ENCODE measurements around the gene AOAH.

DNA sequence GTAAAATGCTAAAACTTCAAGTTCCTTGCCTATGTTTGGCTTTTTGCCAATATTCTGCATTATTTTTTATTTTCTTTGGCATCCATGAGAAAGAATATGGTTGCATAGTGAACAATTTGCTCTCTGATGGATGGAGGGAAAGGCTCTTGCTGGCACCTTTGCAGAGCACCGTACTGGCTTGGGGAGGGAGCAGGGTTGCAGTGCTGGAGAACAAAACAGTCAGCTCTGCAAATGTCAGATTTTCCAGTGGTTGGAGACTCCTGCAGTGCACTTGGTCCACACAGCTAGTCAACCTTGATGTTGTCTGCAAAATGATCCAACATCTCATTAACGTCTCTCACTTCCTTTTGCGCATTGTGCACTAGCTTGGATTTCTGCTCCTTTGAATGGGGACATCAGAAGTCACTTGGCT is 233.9 kb downstream of the AOAH start:
- TF ChIP-seq POLR2A (IDR thresholded peaks at IDR 0.05): no peak
- no peak for TF ChIP-seq CTCF (IDR thresholded peaks at IDR 0.05)

Measured in heart left ventricle (tissue), 13 donors.